Activated CD8-positive, alpha-beta memory T cell treated with anti-CD3 and anti-CD28 coated beads for 24 hours (primary cell): ENCODE results near the gene DES.
A peak's percentile ranks its signal among the peaks of the same experiment; 100 is the strongest.

Experiments used
- DNase-seq: peaks from one replicate; pipeline ENCODE4 v3.0.0-alpha.2; 2020

The DES gene

DNA sequence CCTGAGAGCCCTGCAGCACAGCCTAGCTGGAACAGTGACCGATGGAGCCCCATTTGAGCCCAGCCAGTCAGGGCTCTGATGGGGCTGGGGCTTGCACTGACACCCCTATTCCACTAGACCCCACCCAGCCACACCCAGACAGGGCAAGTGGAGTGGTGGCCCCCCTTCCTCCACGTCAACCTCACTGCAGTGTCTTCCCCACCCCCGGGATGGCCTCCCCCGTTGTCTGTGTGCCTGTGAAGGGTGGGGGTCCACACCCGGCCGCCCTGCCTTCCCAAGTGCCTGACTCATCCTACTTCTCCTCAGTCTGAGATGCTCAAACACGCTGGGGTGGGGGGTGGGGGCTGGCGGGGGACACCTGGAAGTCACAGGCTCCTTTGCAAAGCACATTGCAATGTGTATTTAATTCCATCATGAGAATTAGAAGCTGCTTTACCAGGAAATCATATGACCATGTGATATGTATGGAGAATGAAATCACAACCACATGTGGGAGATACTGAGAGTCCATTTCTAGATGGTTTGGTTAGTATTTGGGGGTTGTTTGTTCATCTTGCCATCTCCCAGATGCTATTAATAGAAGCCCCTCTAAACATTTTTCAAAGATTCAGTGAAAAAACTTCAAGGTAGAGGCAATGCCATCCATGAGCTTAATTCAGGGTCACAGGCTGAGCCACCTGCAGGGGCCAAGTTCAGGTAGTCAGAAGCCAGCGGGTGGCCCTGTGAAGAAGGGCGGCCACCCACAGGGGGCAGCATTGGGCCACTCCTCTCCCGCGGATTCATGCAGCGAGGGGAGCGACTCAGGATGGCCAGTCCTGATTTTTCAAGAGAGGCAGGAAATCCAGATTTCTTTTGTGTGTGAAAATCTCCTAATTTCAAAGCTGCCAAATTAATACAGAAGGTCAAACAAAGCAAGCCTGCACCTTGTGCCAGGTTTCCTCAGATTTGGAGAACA is 57.8 kb downstream of the DES start:
- DNase-seq = peak; percentile 82
